Measurements from ENCODE around the gene GAN. TPM values are rescaled to one million over a fixed set of nuclear protein-coding genes. Genes with fewer than 3 reads are reported as not detected.

The GAN gene
- total RNA-seq, 4 donors from 2014 or later = 7.9 to 18.5 (median 15.2) TPM

DNA sequence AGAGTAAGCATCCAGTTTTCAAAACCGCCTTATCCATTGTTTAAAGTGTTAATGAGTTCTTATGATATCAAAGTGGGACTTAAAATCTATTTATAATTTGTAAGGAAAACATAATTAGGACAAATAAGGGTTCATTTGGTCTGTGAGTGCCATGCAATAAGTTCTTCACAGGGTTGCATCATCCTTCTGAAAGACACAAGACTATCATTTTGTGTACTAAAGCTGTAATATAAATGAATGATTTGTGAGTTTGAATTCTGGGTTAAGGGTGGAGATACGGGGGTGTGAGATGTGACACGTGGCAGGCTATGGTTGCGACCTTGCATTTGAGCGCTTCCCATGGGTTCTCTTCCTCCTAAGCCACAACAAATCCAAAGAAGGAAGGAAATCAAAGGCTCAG lies 6.8 kb downstream of the GAN start:
- Histone ChIP-seq H3K36me3 (no peaks in the 10 kb centered on the region), H3K4me1 (no peaks in the 10 kb centered on the region), H3K9me3 (no peaks in the 10 kb centered on the region), H3K27me3 (no peaks in the 10 kb centered on the region), H3K4me3 (no peak overlapping the region), H3K27ac (no peak overlapping the region)
- DNase-seq = no peak
- TF ChIP-seq, protein P1, sequence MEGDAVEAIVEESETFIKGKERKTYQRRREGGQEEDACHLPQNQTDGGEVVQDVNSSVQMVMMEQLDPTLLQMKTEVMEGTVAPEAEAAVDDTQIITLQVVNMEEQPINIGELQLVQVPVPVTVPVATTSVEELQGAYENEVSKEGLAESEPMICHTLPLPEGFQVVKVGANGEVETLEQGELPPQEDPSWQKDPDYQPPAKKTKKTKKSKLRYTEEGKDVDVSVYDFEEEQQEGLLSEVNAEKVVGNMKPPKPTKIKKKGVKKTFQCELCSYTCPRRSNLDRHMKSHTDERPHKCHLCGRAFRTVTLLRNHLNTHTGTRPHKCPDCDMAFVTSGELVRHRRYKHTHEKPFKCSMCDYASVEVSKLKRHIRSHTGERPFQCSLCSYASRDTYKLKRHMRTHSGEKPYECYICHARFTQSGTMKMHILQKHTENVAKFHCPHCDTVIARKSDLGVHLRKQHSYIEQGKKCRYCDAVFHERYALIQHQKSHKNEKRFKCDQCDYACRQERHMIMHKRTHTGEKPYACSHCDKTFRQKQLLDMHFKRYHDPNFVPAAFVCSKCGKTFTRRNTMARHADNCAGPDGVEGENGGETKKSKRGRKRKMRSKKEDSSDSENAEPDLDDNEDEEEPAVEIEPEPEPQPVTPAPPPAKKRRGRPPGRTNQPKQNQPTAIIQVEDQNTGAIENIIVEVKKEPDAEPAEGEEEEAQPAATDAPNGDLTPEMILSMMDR (IDR thresholded peaks at IDR 0.05) = no peak
- TF ChIP-seq POLR2A (IDR thresholded peaks at IDR 0.05) = no peak
- intact Hi-C loops (cut with DNase I; ENCODE audit: low total_unique reads) = no loop called here

DNA sequence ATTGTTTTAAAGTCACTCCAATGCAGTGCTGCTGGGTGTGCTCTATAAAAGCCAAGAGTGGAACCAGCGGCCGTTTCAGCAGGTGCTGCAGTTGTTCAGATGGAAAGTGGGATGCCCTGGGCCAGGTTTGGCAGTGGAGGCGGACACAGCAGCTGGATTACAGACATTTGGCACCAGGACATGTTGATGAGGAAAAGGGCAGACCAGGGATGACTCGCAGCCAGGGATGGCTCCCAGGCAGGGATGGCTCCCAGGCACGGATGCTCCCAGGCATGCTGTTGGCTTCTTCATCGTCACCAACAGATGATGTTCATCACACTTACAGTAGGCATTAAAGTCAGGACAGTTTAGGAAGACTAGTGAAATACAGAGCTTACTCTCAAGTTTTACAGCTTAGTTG lies 10.0 kb downstream of the GAN start:
- Histone ChIP-seq H3K27ac (no peak overlapping the region), H3K9me3 (no peaks in the 10 kb centered on the region), H3K27me3 (no peaks in the 10 kb centered on the region), H3K36me3 (no peaks in the 10 kb centered on the region), H3K4me3 (no peak overlapping the region), H3K4me1 (no peaks in the 10 kb centered on the region)
- no peak for DNase-seq
- TF ChIP-seq POLR2A (IDR thresholded peaks at IDR 0.05) = no peak
- TF ChIP-seq, protein P1 (IDR thresholded peaks at IDR 0.05) = no peak
- intact Hi-C loops (cut with DNase I; ENCODE audit: low total_unique reads) = no loop called here

DNA sequence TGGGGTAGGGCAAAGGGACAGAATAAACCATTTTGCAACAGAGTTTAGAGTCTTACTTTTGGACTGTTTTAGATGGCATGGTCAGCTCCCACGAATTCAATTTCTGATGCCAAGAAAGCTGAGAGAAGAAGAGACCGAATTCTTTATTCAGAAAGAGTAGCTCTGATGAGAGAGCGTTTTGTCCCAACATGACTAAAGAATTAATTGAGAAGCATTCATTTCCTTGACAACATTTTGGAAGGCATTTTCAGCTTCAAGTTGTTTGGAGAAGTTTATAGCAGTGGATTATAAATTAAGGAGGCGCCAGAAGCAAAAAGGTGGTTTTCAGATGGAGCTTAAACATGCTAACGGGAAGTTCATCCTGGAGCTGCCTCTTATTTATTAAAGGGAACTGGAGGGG lies 12.2 kb downstream of the GAN start:
- H3K27me3 ChIP-seq = no peaks in the 10 kb centered on the region
- DNase-seq = no peak
- no peak overlapping the region for H3K4me3 ChIP-seq
- H3K27ac ChIP-seq = peak overlapping the region; percentile 28 to 30
- TF ChIP-seq, protein P1 (IDR thresholded peaks at IDR 0.05) = no peak
- TF ChIP-seq POLR2A (IDR thresholded peaks at IDR 0.05) = no peak
- no peaks in the 10 kb centered on the region for H3K4me1 ChIP-seq
- H3K9me3 ChIP-seq = no peaks in the 10 kb centered on the region
- intact Hi-C loops (cut with DNase I; ENCODE audit: low total_unique reads) = no loop called here
- H3K36me3 ChIP-seq = no peaks in the 10 kb centered on the region

DNA sequence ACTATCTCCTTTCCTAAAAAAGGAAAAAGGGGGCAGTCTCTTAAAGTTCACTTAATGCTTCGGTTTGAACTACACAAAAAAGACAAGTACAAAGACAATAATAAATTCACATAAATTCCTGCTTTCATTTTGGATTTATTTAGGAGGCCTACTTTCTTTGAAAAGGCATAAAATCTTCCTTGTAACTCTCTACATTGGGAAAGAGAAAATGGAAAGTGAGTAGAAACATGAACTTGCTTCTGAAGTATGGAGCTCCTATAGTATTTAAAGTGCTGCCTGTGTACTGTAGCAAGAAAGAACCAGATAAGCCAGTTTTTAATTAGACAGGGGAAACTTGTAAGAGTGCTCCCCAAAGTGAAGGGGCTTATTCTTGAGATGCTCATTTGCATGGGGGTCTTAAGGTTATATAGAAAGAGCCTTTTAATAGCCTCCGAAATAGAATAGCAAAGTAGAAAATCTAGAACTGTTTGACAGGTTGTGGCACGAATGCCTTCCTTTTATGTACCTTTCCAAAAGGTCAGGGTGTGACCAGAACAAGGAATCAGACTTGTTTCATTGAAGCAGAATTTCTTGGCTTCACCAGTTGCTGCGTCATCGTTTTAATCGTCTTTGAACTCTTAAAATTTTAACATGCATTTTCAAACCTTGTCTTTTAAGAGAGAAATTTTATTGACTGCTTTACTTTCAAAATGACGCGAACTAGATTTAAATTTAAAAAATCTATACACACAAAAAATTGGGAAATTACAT lies 12.9 kb downstream of the GAN start:
- no peaks in the 10 kb centered on the region for H3K27me3 ChIP-seq
- peak overlapping the region; percentile 28 to 30 for H3K27ac ChIP-seq
- no peak for TF ChIP-seq POLR2A (IDR thresholded peaks at IDR 0.05)
- TF ChIP-seq, protein P1 (IDR thresholded peaks at IDR 0.05) = no peak
- no peak for DNase-seq
- H3K4me1 ChIP-seq = no peaks in the 10 kb centered on the region
- intact Hi-C loops (cut with DNase I; ENCODE audit: low total_unique reads) = no loop called here
- H3K9me3 ChIP-seq = no peaks in the 10 kb centered on the region
- no peak overlapping the region for H3K4me3 ChIP-seq
- no peaks in the 10 kb centered on the region for H3K36me3 ChIP-seq

DNA sequence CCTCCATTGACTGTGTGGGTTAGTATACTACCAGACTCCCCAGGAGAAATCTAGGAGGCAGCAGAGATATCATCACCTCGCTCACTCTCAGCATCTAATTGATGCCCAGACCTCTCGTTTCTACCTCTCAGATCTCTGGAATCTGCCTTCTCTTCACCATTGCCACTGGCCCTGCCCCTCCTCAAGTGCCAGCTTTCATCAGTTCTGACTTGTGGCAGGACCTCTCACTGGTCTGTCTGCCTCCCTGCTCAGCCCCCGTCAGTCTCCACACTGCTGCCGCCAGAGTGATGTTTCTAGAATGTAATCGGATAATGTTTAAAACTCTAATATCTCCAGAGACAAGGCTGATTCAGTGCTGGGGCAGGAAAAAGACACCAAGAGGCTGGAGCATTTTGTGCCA lies 15.2 kb downstream of the GAN start:
- no peaks in the 10 kb centered on the region for H3K27me3 ChIP-seq
- H3K27ac ChIP-seq = no peak overlapping the region
- intact Hi-C loops (cut with DNase I; ENCODE audit: low total_unique reads) = no loop called here
- H3K36me3 ChIP-seq = no peaks in the 10 kb centered on the region
- DNase-seq = no peak
- TF ChIP-seq, protein P1 (IDR thresholded peaks at IDR 0.05) = no peak
- no peak for TF ChIP-seq POLR2A (IDR thresholded peaks at IDR 0.05)
- H3K9me3 ChIP-seq = no peaks in the 10 kb centered on the region
- no peaks in the 10 kb centered on the region for H3K4me1 ChIP-seq
- H3K4me3 ChIP-seq = no peak overlapping the region
